ACHN (cell line): Measurements from ENCODE around the gene CMIP.

Experiments
- DNase-seq: peaks from one replicate; pipeline ENCODE4 v3.0.0-alpha.2; 2015
- in situ Hi-C: cut with HindIII; loops from 2 replicates; pipeline ENCODE4 v1.10.0; 2017; ENCODE audit warnings: low sequenced_read_pairs, low pct_ligation_motif_present, low pct_unique_long_range_greater_than_20kb

The CMIP gene

DNA sequence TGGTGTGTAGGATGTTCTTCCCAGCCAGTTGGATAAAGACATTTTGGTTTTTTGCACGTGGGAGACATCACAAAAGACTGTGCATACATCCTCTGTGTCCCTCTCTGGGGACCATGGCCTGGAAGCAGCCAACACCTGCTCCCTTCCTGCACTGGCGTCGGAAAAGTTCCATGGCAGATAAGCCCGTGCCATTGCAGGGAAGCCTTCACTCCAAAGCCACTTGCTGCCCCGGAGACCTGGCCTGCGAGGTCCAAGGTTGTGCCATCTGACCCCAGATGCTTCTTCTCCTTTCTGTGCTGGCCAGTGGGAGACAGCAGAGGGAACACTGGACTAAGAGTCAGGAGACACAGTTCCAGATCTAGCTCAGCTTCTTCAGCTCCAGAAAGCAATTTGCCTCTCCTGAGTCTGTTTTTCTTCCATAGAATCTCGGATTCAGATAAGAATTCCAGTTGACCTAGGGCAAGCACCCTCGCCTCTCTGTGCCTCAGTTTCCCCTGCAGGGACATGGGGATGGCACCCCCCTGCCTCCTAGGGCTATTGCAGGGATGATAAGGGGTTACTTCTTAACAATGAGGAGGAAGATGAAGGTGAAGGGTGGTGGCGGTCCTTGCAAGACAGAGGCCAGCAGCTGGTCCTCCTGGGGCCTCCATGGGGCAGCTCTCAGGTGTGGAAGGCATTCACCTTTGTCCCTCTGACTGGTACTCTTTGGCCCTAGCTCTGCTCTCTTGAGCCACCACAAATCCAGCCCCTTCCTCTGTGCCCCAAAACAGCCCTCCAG is 134.2 kb downstream of the CMIP start:
- DNase-seq, result no peak
- in situ Hi-C loops, result no loop called here

GRCh38 chr16:81581107-81581506 is 136.5 kb downstream of the CMIP start:
- DNase-seq, result no peak
- in situ Hi-C loops, result no loop called here

DNA sequence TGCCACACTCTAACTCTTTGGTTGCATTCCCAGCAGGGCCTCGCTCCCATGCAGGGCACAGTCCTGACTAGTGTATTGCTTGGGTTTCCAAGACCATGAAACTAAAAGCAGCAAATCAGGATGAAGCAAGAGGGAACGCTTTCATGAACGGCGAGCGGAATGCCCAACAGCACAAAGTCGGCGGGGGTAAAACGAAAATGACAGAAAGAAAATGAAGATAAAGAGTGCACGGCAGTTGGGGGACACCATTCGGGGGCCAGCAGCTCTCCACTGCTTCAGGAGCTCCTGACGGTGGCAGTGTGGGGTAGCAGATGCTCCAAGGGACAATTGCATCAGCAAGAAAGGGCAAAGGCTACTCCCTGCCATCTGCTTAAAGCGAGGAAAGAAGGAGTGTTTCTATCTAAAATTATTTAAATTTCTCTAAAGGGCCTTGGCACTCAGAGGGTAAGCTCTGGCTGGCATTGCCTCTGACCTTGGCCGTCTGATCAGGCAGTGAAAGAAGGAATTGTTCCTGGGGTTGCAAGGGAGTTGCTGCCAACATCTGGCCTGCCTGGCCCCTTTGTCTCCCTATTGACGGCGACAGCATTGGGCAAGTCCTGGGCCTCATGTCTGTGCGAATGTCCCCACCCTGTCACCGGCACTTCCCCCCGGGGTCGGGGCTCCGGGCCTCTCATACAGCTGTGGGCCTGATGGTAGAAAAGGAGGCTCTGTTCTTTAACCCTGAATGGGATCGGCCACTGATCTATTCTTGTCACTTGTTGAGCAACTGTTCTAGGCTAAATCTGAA is 138.2 kb downstream of the CMIP start:
- DNase-seq, result no peak
- in situ Hi-C loops, result no loop called here

DNA sequence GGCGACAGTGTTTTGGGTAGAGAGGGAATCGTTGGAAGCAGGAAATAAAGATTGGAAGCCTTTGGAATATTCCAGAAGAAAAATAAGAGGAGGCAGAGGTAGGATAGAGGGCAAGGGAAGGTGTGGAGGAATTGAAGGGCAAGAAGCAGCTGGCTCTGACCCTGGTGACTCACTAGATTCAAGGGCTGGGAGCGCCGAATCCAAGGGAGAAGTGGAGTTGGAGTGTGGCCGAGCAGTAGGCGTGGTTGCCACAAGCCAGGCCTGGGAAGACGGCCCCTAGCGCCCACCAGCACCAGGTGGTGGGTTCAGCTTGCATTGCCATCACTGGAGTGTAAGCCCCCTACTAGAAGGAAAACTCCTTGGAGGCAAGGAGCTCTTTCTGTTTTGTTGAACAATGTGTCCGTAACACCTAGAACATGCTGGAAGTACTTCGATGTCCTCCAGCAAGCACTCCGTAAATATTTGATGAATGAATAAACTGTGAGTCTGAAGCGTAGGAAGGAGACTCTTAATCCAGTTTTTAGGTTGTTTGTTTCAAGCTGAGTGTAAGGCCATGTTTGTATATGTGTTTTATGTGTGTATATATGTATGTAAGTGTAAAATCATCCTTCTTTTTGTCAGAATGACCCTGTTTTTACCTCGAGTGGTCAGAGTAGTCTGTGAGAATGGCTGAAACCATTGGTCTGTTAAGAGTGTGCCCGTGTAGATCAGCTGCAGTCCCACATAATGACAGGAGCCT is 139.5 kb downstream of the CMIP start:
- peak; percentile 63 for DNase-seq
- in situ Hi-C loops, result no loop called here

- DNase-seq, result peak; percentile 58
- in situ Hi-C loops, result no loop called here
Measured at GRCh38 chr16:81585785-81586184, 141.2 kb downstream of the CMIP start.

DNA sequence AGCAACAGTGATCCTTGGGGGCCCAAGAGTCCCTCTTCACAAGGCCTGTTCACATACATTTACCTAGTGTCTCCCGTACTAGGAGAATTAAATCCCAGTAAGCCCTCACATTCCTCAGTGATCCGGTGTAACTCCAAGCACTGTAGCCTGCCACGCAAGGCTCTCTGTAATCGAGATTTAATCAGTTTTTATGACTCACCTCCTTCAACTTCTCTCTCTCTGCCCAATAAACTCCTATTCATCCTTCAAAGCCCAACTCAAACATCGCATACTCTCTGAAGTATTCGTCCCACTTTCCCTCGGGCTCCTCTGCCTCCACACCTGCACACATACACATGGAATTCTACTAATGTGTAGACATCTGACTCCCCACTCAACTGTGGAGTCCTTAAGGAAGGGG is 141.8 kb downstream of the CMIP start:
- in situ Hi-C loops, result no loop called here
- peak; percentile 79 for DNase-seq

- DNase-seq, result no peak
- in situ Hi-C loops, result no loop called here
Measured at GRCh38 chr16:81586977-81587625, 142.5 kb downstream of the CMIP start.

DNA sequence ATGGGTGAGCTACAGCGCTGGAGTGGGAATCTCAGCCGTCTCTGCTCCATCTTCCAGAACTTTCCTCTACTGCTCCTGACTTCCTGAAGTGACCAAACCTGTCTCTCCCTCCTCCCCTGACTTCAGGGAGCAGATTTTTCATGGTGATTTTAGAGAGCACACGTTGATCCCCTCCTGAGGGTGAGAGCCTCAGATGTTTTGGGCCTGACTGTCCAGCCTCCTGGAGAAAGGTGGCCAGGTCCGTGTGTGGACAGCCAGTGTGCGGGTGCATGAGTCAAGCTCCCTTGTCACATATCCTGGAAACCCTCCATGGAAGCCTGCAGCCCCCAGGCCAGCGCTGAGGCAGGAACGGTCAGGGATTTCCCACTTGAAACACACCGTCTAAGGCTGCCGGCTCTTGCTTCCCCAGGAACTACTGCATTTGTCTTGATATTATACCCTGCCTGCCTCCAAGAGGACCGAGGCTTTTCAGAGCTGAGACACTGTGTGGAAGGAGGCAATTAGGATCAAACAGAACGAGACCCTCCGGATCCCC is 143.1 kb downstream of the CMIP start:
- in situ Hi-C loops, result no loop called here
- no peak for DNase-seq

DNA sequence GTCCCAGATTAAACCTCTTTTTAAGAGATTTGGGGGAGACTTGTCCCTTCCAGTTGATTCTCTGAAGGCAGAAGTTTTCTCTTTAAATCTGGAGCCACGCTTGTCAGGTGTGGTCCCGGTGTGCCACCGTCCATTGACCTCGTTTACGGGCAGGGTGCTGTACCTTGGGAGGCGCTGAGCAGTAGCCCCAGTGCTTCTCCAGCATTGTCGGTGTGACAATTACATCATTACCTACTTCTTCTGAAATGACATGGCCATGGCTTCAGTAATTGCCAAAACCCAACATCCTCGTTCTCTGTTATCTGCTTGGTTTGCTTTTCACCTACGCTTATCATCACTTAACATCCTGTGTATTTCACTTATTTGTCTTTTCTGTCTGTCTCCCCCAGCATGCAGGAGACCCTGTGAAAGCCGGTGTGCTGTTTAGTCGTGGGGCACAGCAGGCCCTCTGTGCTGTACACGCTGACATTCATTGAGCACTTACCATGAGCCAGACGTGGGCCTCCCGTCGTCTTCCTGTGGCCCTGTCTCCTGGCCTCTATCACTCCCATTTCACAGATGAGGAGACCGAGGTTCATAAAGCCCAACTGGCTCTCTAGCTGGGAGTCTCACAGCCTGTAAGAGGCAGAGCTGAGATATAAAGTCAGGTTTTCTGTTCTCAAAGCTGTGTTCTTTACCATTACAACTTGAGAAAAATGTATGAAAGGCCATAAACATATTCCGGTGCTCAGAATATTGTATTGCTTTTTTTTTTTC is 143.9 kb downstream of the CMIP start:
- in situ Hi-C loops, result no loop called here
- DNase-seq, result no peak

- in situ Hi-C loops, result no loop called here
- no peak for DNase-seq
Measured at GRCh38 chr16:81589975-81590650, 145.5 kb downstream of the CMIP start.

GRCh38 chr16:81590714-81591544 is 146.3 kb downstream of the CMIP start:
- in situ Hi-C loops, result no loop called here
- no peak for DNase-seq

DNA sequence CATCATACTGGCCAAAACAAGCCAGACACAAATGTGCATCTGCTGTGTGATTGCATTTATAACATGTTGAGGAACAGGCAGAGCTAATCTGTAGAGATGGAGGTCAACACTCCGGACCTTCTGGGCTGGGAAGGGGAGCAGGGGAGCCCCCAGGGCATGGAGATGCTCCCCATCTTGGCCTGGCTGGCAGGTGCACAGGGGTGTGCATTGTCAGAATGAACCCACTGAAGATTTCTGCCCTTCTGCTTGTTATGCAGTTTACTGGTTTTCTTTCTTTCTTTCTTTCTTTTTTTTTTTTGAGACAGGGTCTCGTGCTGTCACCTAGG is 146.9 kb downstream of the CMIP start:
- no peak for DNase-seq
- in situ Hi-C loops, result no loop called here

- in situ Hi-C loops, result no loop called here
- DNase-seq, result no peak
Measured at GRCh38 chr16:81592353-81592866, 147.8 kb downstream of the CMIP start.

GRCh38 chr16:81593481-81593880 is 148.9 kb downstream of the CMIP start:
- in situ Hi-C loops, result no loop called here
- DNase-seq, result no peak

GRCh38 chr16:81595629-81596292 is 151.2 kb downstream of the CMIP start:
- in situ Hi-C loops, result no loop called here
- no peak for DNase-seq

DNA sequence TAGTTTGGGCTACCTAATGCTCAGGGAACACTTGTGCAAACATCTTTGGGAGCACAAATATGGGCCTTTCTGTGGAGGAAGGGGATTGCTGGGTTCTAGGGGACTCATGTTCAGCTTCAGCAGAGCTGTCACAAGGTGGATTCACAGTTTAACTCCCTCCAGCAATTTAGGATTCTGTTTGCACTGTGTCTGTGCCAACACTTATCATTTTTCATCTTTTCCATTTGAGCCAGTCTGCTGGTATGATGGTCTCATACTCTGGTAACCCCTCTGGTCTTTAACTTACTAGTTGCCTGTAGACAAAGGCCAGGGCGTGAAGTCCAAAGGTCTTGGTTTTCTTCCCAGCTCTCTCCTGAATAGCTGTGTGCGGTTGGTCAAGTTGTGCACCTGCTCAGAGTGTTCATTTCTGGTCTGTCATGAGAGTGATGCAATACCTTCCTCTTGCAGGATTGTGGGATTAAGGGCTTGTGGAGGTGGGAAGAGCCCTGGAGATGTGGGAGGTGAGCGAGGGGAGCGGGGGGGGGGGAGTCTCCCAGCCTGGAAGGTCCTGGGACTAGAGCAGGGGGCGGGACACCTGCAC is 152.6 kb downstream of the CMIP start:
- no peak for DNase-seq
- in situ Hi-C loops, result no loop called here
